SK-N-MC (cell line): ENCODE results near the gene SLC17A2.

Experiments used
- DNase-seq: peaks from one replicate; pipeline ENCODE4 v3.0.0-alpha.2; 2011; ENCODE audit warnings: low read depth, low spot score
- H3K27ac ChIP-seq: fragments of 200-600 bp; sonication (generic); 2 replicates; pipeline ENCODE4 v1.5.1; 2016; ENCODE audit warnings: mixed run types
- H3K36me3 ChIP-seq: fragments of 200-600 bp; sonication (generic); 2 replicates; pipeline ENCODE4 v1.6.1; 2017; ENCODE audit warnings: antibody characterized with exemption, low read length, mixed read lengths; ENCODE audit not compliant: insufficient read depth
- H3K4me3 ChIP-seq: fragments of 200-600 bp; sonication (generic); 2 replicates; pipeline ENCODE4 v1.5.1; 2016
- H3K9ac ChIP-seq: fragments of 200-600 bp; sonication (generic); 2 replicates; pipeline ENCODE4 v1.8.0; 2017; ENCODE audit warnings: mixed run types, mixed read lengths; ENCODE audit not compliant: insufficient read length
- H3K9me3 ChIP-seq: fragments of 200-600 bp; sonication (generic); 2 replicates; pipeline ENCODE4 v1.6.1; 2017; ENCODE audit warnings: low read depth, mild to moderate bottlenecking, antibody characterized with exemption, low read length, moderate library complexity, mixed read lengths
- EZH2 ChIP-seq: fragments of 200-600 bp; sonication (generic); IDR thresholded peaks from one replicate; pipeline ENCODE4 v1.6.1; 2017; ENCODE audit warnings: antibody characterized with exemption
- FOXP2 ChIP-seq: optimal IDR thresholded peaks from 2 replicates; pipeline ENCODE3; 2011; ENCODE audit warnings: mild to moderate bottlenecking, moderate library complexity; ENCODE audit not compliant: insufficient read depth; ENCODE audit errors: extremely low read length, control extremely low read depth
- POLR2AphosphoS5 ChIP-seq: IDR thresholded peaks from 2 replicates; pipeline ENCODE4 v1.6.1; 2012; ENCODE audit warnings: mild to moderate bottlenecking, low read depth, low read length, borderline replicate concordance

The SLC17A2 gene

GRCh38 chr6:25916789-25917490 is 13.6 kb downstream of the SLC17A2 start:
- Histone ChIP-seq H3K9me3 (no peaks in the 10 kb centered on the region), H3K4me3 (no peak overlapping the region), H3K27ac (no peak overlapping the region), H3K9ac (no peak overlapping the region), H3K36me3 (no peaks in the 10 kb centered on the region)
- no peak for TF ChIP-seq FOXP2
- TF ChIP-seq EZH2: no peak
- TF ChIP-seq POLR2AphosphoS5: no peak
- DNase-seq: no peak

GRCh38 chr6:25916330-25916729 is 14.2 kb downstream of the SLC17A2 start:
- no peak overlapping the region for H3K4me3 ChIP-seq
- DNase-seq: no peak
- TF ChIP-seq POLR2AphosphoS5: no peak
- no peak for TF ChIP-seq FOXP2
- TF ChIP-seq EZH2: no peak

GRCh38 chr6:25913741-25914140 is 16.8 kb downstream of the SLC17A2 start:
- no peak for TF ChIP-seq POLR2AphosphoS5
- TF ChIP-seq FOXP2: no peak
- TF ChIP-seq EZH2: no peak
- Histone ChIP-seq H3K36me3 (no peaks in the 10 kb centered on the region), H3K9ac (no peak overlapping the region), H3K27ac (no peak overlapping the region), H3K4me3 (no peak overlapping the region), H3K9me3 (no peaks in the 10 kb centered on the region)
- DNase-seq: no peak

More at GRCh38 chr6:25916330-25916729, 14.2 kb downstream of the SLC17A2 start:
- H3K27ac ChIP-seq: no peak overlapping the region
- H3K9me3 ChIP-seq: no peaks in the 10 kb centered on the region
- H3K36me3 ChIP-seq: no peaks in the 10 kb centered on the region
- no peak overlapping the region for H3K9ac ChIP-seq

- Histone ChIP-seq H3K9me3 (no peaks in the 10 kb centered on the region), H3K9ac (no peak overlapping the region), H3K36me3 (no peaks in the 10 kb centered on the region), H3K27ac (no peak overlapping the region), H3K4me3 (no peak overlapping the region)
- no peak for TF ChIP-seq FOXP2
- TF ChIP-seq EZH2: no peak
- TF ChIP-seq POLR2AphosphoS5: no peak
- DNase-seq: no peak
These were observed 19.1 kb downstream of the SLC17A2 start for GRCh38 chr6:25911351-25911750.

- H3K27ac ChIP-seq: no peak overlapping the region
- H3K9me3 ChIP-seq: no peaks in the 10 kb centered on the region
- H3K9ac ChIP-seq: no peak overlapping the region
- H3K4me3 ChIP-seq: no peak overlapping the region
- H3K36me3 ChIP-seq: no peaks in the 10 kb centered on the region
- no peak for DNase-seq
- TF ChIP-seq POLR2AphosphoS5 (no peak), EZH2 (no peak), FOXP2 (no peak)
These were observed 22.9 kb downstream of the SLC17A2 start for GRCh38 chr6:25907475-25908014.

- no peak overlapping the region for H3K9ac ChIP-seq
- H3K36me3 ChIP-seq: no peaks in the 10 kb centered on the region
- no peaks in the 10 kb centered on the region for H3K9me3 ChIP-seq
- H3K4me3 ChIP-seq: no peak overlapping the region
- no peak for DNase-seq
- no peak overlapping the region for H3K27ac ChIP-seq
- TF ChIP-seq POLR2AphosphoS5: no peak
- no peak for TF ChIP-seq FOXP2
- TF ChIP-seq EZH2: no peak
These were observed 26.9 kb downstream of the SLC17A2 start for GRCh38 chr6:25903467-25904099.

- H3K27ac ChIP-seq: no peak overlapping the region
- no peaks in the 10 kb centered on the region for H3K36me3 ChIP-seq
- H3K9me3 ChIP-seq: no peaks in the 10 kb centered on the region
- no peak for DNase-seq
- TF ChIP-seq POLR2AphosphoS5: no peak
- no peak for TF ChIP-seq FOXP2
- no peak for TF ChIP-seq EZH2
- H3K4me3 ChIP-seq: no peak overlapping the region
- no peak overlapping the region for H3K9ac ChIP-seq
These were observed 28.4 kb downstream of the SLC17A2 start for GRCh38 chr6:25902071-25902470.

GRCh38 chr6:25900843-25901242 is 29.6 kb downstream of the SLC17A2 start:
- no peaks in the 10 kb centered on the region for H3K36me3 ChIP-seq

More at GRCh38 chr6:25900843-25901242, 29.6 kb downstream of the SLC17A2 start:
- Histone ChIP-seq H3K27ac (no peak overlapping the region), H3K9me3 (no peaks in the 10 kb centered on the region), H3K4me3 (no peak overlapping the region), H3K9ac (no peak overlapping the region)
- TF ChIP-seq EZH2 (no peak), POLR2AphosphoS5 (no peak), FOXP2 (no peak)
- no peak for DNase-seq
